ENCODE measurements around the gene SDK1.

DNA sequence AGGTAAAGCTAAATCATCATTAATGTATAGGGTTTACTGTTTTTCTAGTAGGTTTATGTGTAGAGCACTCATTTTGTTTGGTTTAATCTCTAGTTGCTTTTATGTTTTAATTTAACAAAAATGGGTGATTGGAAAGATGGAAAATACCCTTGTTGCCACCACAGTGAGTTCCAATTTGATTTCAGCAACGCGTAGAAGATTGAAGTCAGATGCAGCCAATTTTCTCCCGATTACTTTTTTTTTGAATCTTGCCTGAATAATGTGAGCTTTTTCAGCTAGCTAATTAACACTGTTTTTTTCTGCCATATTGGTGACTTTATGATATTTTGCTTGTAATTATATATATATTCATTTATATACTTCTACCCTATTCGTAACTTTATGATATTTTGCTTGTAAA, 293.8 kb downstream of the SDK1 start:
- TF ChIP-seq POLR2A (IDR thresholded peaks at IDR 0.05) (no peak), EP300 (IDR thresholded peaks at IDR 0.05) (no peak), POLR2AphosphoS5 (IDR thresholded peaks at IDR 0.05) (no peak)
- TF ChIP-seq, protein P1, sequence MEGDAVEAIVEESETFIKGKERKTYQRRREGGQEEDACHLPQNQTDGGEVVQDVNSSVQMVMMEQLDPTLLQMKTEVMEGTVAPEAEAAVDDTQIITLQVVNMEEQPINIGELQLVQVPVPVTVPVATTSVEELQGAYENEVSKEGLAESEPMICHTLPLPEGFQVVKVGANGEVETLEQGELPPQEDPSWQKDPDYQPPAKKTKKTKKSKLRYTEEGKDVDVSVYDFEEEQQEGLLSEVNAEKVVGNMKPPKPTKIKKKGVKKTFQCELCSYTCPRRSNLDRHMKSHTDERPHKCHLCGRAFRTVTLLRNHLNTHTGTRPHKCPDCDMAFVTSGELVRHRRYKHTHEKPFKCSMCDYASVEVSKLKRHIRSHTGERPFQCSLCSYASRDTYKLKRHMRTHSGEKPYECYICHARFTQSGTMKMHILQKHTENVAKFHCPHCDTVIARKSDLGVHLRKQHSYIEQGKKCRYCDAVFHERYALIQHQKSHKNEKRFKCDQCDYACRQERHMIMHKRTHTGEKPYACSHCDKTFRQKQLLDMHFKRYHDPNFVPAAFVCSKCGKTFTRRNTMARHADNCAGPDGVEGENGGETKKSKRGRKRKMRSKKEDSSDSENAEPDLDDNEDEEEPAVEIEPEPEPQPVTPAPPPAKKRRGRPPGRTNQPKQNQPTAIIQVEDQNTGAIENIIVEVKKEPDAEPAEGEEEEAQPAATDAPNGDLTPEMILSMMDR (IDR thresholded peaks at IDR 0.05), result no peak
